HepG2 (cell line): ENCODE results near the gene NEDD8. TPM values are rescaled to one million over a fixed set of nuclear protein-coding genes. Genes with fewer than 3 reads are reported as not detected.

Experiments
- GRHL1 ChIP-seq: sonication (generic); formaldehyde crosslinking; conservative IDR thresholded peaks from 2 replicates; pipeline ENCODE4 v1.8.0; 2022; ENCODE audit warnings: missing genetic modification reagents
- HBP1 ChIP-seq: IDR thresholded peaks from 2 replicates; pipeline ENCODE4 v1.6.1; 2016; ENCODE audit warnings: low read depth, control low read depth
- HNF4A ChIP-seq: sonication (generic); formaldehyde crosslinking; IDR thresholded peaks from 2 replicates; pipeline ENCODE4 v1.4.0; 2020; ENCODE audit warnings: missing genetic modification reagents
- HOXA5 ChIP-seq: sonication (generic); formaldehyde crosslinking; IDR thresholded peaks from 2 replicates; pipeline ENCODE4 v1.4.0; 2020; ENCODE audit warnings: missing genetic modification reagents
- ISL2 ChIP-seq: sonication (generic); formaldehyde crosslinking; IDR thresholded peaks from 2 replicates; pipeline ENCODE4 v1.5.0; 2020; ENCODE audit warnings: missing genetic modification reagents
- KDM3A ChIP-seq: IDR thresholded peaks from 2 replicates; pipeline ENCODE4 v1.6.1; 2018; ENCODE audit warnings: low read depth, missing compliant biosample characterization
- MYC ChIP-seq: sonication (generic); formaldehyde crosslinking; IDR thresholded peaks from 2 replicates; pipeline ENCODE4 v1.9.0; 2021; ENCODE audit warnings: missing genetic modification reagents, borderline replicate concordance
- NCOA5 ChIP-seq: sonication (generic); formaldehyde crosslinking; IDR thresholded peaks from 2 replicates; pipeline ENCODE4 v1.4.0; 2020; ENCODE audit warnings: missing genetic modification reagents
- PREB ChIP-seq: sonication (generic); formaldehyde crosslinking; IDR thresholded peaks from 2 replicates; pipeline ENCODE4 v1.4.0; 2020; ENCODE audit warnings: missing genetic modification reagents
- SALL2 ChIP-seq: sonication (generic); formaldehyde crosslinking; IDR thresholded peaks from 2 replicates; pipeline ENCODE4 v1.8.1; 2023; ENCODE audit warnings: mild to moderate bottlenecking, missing genetic modification reagents, inconsistent platforms
- SIN3A ChIP-seq: IDR thresholded peaks from 2 replicates; pipeline ENCODE4 v1.6.1; 2011; ENCODE audit warnings: low read depth, mild to moderate bottlenecking, control low read depth, low read length, borderline replicate concordance
- SMARCE1 ChIP-seq: fragments of 450-650 bp; IDR thresholded peaks from 2 replicates; pipeline ENCODE4 v1.6.1; 2017; ENCODE audit warnings: borderline replicate concordance
- SNAPC5 ChIP-seq: sonication (generic); formaldehyde crosslinking; IDR thresholded peaks from 2 replicates; pipeline ENCODE4 v1.8.1; 2023; ENCODE audit warnings: mild to moderate bottlenecking, missing genetic modification reagents, borderline replicate concordance
- TRAFD1 ChIP-seq: sonication (generic); formaldehyde crosslinking; IDR thresholded peaks from 2 replicates; pipeline ENCODE4 v1.5.1; 2020; ENCODE audit warnings: missing genetic modification reagents, mild to moderate bottlenecking, borderline replicate concordance
- ZBTB4 ChIP-seq: sonication (generic); formaldehyde crosslinking; IDR thresholded peaks from 2 replicates; pipeline ENCODE4 v1.4.0; 2020; ENCODE audit warnings: missing genetic modification reagents, mild to moderate bottlenecking, borderline replicate concordance
- ZNF513 ChIP-seq: sonication (generic); formaldehyde crosslinking; conservative IDR thresholded peaks from 2 replicates; pipeline ENCODE4 v1.5.0; 2020; ENCODE audit warnings: missing genetic modification reagents
- ZNF547 ChIP-seq: sonication (generic); formaldehyde crosslinking; IDR thresholded peaks from 2 replicates; pipeline ENCODE4 v1.5.1; 2020; ENCODE audit warnings: mild to moderate bottlenecking, missing genetic modification reagents
- ZNF670 ChIP-seq: sonication (generic); formaldehyde crosslinking; IDR thresholded peaks from 2 replicates; pipeline ENCODE4 v1.8.0; 2022; ENCODE audit warnings: mild to moderate bottlenecking, missing genetic modification reagents, borderline replicate concordance
- ZNF883 ChIP-seq: sonication (generic); formaldehyde crosslinking; IDR thresholded peaks from 2 replicates; pipeline ENCODE4 v1.5.1; 2020; ENCODE audit warnings: mild to moderate bottlenecking, missing genetic modification reagents; ENCODE audit errors: not compliant biosample characterization
- polyA plus RNA-seq, 8 experiments: library from polyadenylated mRNA; depleted of rRNA in 3 of 8; stranded (reverse) in 7 of 8; unstranded in 1 of 8; fragments of >200 nt; fragmentation: Illumina TruSeq in 4 of 8; extraction: Trizol in 4 of 8; gene quantifications; 2 replicates each; pipeline versions ENCODE4 v1.2.1 to v1.2.3, GENCODE V29; 2011 to 2016; ENCODE audit warnings: low read depth in 4 of 8, missing spikeins in 1 of 8, mixed read lengths in 1 of 8; ENCODE audit not compliant: insufficient read depth in 1 of 8
- total RNA-seq, 5 experiments: library from RNA; depleted of rRNA; stranded (reverse); fragments of >200 nt; fragmentation: Illumina TruSeq; extraction: Trizol; gene quantifications; 2 replicates each; pipeline ENCODE4 v1.2.3, GENCODE V29; 2016; ENCODE audit warnings: low read depth in 1 of 5

Gene NEDD8
- total and polyA plus RNA-seq, 2 of the 13 experiments (the other 11 are each of a cell fraction or from before 2014, with no cell fraction given) = 535 to 713 TPM

GRCh38 chr14:24264298-24264697 is 32.1 kb upstream of the NEDD8 start (continued):
- TF ChIP-seq GRHL1 (CRISPR knock-in tag) (no peak), SNAPC5 (CRISPR knock-in tag) (no peak), SMARCE1 (no peak), SIN3A (no peak), HOXA5 (CRISPR knock-in tag) (no peak), ZNF670 (CRISPR knock-in tag) (no peak), ISL2 (CRISPR knock-in tag) (no peak), ZNF547 (CRISPR knock-in tag) (no peak), ZNF883 (CRISPR knock-in tag) (no peak), NCOA5 (CRISPR knock-in tag) (no peak), HBP1 (CRISPR knock-in tag) (no peak), SALL2 (CRISPR knock-in tag) (no peak), HNF4A (CRISPR knock-in tag) (no peak), KDM3A (CRISPR knock-in tag) (no peak), ZNF513 (CRISPR knock-in tag) (no peak), ZBTB4 (no peak), TRAFD1 (CRISPR knock-in tag) (no peak), PREB (no peak), MYC (CRISPR knock-in tag) (no peak; the same call in 1 of the 2 replicates)
